GM21528 (cell line): ENCODE measurements around the gene TRMU.

Source experiments
- ATAC-seq: cut with Tn5 transposase; IDR thresholded peaks from one replicate; pipeline ENCODE4 v1.9.1; 2021; ENCODE audit warnings: mild to moderate bottlenecking, moderate library complexity; ENCODE audit not compliant: unreplicated experiment, low FRiP score

Gene TRMU

DNA sequence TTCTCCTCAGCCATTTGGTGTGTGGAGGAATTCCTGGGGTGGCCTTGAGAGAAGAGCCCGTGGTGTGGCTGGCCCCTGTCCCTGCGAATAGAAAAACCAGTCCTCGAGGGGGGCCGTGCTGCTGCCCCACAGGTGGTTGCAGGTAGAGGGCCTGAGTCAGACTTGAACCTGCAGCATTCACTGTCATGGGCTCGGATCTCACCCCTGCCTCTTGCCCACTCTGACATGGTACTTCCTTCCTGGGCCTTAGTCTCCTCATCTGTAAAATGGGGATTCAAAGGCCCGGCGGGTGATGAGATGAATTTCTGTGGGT lies 19.4 kb downstream of the TRMU start:
- no peak for ATAC-seq

DNA sequence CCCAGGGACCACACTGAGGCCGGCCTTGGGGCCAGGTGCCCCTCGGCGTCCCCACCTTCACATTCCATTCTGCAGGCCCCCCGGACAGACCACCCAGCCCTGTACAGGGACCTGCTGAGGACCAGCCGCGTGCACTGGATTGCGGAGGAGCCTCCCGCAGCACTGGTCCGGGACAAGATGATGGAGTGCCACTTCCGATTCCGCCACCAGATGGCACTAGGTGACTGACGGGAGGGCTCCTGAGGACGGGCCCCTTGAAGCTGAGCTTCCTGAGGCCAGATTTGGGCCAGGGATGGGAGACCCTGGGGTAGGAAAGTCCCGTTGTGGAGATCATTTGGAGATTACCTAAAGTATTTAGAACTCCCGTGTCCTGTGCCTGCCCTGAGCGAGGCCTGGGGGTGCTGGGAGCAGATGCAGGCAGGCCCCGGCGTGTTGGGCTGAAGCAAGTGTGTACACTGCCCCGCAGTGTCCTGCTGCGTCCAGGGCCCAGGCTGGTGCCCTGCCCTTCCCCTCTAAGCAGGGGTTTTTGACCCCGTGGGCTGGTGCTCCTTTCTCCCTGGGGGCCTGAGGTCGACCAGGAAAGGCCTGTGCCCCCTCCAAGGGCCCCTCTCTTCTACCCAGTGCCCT lies 20.0 kb downstream of the TRMU start:
- ATAC-seq = no peak

DNA sequence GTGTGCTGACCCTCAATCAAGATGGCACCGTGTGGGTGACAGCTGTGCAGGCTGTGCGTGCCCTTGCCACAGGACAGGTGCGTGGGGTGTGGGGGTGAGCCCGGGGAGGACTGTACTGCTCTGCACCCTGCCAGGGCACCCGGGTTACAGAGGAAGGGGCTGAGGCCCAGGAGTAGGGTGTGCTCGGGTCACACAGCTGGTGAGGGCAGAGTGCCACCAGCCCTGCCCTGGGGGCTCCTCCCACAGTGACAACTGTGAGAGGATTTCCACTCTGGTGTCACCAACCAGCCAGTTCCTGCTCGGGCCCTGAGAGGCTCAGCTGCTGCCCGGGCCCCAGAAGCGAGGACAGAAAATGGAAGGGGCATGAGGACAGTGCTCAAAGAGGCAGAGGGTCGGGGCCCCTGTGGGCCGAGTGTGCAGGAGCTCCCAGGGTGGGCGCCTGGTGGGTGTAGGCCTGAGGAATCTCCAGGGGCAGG lies 20.5 kb downstream of the TRMU start:
- no peak for ATAC-seq

DNA sequence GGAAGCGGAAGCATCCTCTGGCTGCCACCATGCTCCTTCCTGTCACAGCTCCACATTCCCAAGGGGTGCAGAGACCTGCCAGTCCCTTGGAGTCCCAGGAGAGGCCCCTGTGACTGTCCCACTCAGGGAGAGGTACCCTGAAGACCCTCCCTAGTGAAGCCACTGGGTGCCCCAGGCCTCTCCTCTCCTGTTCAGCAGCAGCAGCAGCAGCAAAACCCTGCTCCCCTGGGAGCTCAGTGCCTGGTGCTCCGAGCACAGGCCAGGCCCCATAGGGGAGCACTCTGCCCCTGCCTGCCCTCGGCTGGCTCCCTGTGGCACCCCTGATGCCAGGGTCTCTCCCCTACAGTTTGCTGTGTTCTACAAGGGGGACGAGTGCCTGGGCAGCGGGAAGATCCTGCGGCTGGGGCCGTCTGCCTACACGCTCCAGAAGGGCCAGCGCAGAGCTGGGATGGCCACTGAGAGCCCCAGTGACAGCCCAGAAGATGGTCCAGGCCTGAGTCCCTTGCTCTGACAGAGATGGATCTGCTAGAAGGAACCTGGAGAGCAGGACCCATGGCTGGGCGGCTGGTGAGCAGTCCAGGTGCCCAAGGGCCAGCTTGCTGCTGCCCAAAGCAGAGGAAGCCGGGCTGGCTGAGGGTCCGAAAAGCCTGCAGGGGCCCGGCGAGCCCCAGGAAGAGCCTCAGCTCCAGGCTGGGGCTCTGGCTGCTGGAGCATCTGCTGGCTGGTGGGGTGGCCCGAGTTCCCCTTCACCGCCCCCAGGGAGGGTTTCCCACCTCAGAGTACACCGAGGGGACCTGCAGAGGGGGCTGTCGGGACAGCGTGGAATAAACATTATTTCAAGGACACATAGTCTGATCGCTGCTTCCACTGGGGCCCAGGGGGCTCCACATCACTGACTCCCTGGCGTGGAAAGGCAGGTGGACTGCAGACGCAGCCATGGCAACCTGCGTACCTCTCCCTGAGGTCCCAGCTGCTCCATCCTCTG lies 21.3 kb downstream of the TRMU start:
- no peak for ATAC-seq

DNA sequence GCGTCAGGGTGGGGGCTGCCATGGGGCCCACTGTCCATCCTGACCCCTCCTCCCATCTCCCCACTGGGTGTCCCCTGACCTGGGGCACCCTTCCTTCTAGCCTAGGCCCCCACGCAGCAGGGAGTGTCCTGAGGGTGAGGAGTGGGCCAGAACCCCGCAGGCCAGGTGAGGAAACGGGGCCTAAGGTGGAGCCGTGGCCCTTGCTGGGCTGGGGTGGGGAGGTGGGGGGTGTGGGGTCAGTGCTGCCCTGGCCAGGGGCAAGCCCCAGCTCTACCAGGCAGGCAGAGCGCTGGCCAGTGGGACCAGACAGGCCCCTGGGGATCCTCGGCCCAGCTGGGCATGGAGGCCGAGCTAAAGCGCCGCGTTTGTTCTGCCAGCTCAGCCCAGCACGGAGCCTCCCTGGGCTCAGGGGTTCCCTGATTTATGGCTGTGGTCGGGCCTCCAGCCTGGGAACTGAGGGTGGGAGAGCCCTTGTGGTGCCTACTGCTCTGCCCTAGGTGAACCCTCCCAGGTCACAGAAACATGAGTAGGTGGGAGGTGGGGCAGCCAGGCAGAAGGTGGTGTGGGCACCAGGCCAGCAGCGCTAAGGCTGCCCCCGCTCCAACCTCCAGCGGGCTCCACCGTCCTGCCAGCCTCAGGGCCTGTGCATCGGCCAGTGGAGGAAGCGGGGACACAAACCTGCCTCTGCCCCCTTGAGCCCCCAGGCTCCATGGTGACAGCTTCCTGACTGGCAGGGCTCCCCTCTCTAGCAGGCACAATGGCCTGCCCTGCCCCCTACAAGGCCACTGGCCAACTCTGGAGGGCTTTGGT lies 22.4 kb downstream of the TRMU start:
- ATAC-seq = no peak

DNA sequence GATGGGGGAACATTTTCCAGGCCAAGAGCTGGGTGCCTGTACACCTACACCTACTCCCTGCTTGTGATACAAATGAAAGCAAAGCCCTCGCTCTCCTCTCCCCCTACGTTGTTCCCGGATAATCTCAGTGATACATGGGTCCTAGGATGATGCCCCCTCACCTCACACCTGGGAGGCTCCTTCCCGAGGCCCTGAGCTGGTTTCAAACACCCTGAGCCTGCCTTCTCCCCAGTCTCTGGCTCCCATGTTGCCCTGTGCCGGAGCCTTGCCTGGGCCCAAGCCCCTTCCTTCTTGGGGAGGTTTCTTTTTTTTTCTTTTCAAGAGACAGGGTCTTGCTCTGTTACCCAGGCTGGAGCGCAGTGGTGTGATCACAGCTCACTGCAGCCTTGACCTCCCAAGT lies 23.3 kb downstream of the TRMU start:
- ATAC-seq = no peak

DNA sequence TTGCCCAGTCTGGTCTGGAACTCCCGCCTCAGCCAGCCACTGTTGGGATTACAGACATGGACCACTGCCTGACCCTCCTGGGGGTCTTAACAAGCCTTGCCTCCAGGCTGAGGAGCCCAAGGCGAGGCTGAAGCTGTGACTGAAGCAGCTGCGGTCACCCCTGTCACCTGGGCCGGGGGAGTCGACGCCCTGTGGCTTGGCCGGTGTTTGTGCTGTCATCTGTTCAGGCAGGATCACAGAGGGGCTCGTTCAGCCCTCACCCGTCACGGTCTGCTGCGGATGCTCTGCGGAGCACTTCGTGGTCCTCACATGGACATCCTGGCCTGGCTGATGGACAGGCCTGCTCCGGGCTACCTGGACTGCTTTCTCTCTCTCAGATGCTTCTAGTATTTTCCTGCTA lies 23.8 kb downstream of the TRMU start:
- no peak for ATAC-seq

DNA sequence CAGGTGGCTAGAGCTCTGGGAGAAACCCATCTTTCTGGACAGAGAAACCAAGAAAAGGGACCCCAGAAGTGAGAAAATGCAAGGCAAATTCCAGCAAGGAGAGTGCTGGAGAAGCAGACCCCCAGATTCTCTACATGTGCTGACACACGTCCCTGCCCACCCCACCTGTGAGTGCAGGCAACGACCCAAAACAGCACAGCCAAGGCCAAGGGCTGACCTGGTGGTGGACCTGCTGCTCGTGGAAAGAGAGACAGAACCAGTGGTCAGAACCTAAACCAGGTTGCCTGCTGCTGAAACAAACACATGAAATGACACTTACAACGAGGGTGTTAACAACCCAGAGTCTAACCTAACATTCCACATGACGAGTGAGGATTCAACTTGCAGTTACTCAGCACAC lies 24.6 kb downstream of the TRMU start:
- no peak for ATAC-seq

DNA sequence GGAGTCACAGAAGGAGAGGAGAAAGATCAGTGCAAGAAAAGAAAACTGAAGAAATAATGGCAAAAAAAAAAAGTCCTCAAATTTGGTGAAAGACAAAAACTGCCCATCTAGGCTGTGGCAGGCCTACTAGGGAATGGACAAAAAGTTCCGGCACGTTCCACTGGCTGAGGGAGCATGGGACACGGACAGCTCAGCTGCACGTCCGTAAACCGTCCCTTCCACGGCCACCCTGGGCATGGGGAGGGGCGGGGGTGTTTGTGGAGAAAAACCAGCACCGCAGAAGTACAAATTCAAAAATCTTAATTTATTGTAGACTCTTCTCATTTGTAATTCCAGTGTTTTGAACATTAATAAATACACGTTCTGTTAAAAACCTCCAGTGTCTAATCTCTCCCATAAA lies 25.4 kb downstream of the TRMU start:
- ATAC-seq = no peak

DNA sequence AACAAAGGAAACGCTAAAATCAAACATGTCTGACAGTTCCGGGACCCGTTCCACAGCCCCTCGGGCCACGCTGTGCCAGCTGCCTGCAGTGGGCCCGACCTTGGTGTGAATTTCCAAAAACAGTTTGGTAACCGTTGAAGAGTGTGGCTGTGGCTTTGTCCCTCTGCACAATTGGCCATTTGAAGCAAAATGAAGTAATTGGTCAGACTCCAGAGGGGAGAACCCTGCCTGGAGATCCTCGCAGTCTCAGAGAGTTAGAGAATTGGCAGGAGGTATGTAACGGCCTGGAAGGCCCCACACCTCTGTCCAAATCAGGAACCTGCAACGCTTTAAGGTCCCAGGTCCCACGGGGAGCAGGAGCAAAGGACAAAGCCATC lies 26.3 kb downstream of the TRMU start:
- ATAC-seq = no peak

DNA sequence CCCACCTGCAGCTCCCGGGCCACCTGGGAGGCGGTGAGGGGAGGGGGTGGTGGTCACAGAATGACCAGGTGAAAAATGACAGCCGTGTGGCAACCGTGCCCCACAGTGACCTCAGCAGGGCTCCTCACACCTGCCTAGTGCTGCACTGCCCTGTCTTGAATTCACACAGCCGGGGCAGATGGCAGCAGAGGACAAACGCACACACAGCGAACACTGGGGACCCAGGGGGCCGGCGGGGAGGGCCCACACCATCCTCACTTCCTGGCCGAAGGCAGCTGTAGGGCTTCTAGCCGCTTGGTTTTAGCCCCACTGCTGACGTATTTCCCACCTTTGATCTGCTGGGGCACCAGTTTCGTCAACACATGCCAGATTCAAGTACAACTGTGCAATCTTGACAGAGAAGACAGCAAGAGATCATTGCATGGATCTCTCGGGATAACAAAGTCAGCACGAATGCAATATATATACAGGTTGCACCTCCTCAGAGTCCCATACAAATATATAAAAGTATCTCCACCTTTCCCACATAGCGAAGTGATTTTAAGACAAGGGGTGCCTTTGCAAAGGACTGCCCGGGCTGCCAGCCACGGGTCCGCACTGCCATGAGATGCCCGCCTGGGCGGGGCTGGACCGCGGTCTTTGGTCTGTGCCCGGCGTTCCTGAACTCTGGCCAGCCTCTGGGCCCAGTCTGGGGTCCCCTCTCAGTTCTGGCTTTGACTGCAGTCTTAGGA lies 26.9 kb downstream of the TRMU start:
- ATAC-seq = no peak

DNA sequence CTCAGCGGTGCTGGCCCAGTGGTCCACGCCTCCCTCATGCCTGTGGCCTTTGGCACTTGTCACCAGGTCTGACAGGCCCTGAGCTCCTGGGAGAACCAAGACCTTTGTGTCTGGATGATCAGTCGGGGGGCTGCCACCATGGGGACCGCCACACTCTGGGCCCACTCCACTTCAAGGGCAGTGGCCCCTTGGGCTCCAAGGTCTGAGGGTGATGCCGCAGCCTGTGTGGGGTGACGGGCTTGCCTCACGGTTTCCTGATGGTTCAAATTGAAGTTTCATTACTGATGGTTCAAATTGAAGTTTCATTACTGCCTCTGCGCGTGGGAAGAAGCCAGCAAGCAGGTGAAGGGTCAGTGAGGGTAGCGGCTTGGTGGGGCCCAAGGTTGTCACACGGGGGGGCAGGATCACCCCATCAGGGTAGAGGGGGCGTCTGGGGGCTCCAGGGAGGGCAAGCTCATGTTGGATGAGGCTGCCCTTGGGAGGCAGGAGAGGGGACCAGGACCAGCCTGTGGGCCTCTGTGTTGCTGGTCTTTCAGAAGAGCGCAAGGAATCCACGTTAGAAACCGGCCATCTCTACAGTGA lies 27.5 kb downstream of the TRMU start:
- no peak for ATAC-seq

DNA sequence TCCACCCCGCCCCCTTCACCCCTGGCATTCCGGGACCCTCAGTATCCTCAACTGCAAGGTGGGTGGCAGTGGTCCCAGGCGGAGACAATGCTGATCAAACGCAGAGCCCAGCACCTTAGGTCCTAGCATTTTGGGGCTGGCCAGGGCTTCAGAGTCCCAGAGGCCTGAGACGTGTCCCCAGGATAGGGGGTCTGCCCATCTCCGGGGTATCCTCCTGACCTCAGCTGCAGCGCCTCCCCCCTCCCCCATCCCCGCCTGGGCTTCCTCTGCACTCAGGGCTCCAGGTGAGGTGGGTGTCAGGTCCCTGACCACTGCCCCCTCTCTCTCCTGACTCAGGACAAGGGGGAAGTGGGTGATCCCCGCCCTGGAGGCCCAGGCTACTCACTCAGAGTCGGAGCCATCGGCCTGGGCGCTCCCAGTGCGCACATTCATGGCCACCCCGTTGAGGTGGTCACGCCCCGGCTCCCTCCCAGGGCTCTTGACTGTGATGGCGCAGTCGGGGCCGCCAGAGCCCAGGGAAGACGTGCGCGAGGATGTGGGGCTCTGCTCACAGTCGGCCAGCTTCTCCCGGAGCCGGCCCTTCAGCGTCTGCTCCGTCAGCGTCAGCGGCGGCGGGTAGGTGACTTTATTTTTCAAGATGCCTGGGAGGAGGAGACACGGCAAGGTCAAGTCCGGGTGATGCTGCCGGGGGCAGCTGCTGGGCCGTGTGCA lies 28.3 kb downstream of the TRMU start:
- ATAC-seq = no peak

DNA sequence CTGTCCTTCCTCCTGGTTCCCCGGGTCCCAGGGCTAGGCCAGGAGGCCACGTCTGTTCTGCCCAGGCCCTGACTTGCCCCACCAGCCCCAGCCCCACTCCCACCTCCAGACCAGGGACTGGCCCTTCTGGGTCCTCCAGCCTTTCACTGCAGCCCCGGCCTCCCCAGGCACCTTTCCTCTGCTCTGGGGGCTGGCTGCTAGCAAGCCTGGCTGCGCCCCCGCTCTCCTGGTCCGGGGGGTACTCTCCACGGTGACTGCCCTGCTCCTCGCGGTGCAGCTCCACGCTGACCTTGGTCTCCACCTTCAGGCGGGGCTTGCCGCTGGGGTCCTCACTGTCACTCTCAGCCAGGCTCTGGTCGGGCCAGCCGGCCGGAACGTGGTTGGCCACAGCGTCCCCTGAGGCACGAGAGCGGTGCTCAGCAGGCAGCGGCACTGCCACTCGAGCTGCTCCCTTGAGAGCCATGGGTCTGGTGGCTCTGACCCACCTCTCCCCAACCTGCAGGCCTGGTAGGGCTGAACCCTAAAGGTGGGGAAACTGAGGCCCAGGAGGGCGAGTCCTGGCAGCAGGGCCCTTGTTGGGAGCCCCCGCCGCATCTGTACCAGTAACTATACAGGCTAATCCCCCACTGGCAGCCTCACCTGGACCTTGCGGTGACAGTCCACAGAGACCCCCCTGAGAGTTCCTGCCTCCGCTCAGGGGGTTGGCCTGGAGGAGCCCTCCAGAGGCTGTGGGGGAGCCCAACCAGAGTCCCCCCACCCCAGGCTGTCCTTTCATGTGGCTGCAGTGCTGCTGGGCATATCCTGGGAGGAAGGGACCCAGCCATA lies 29.0 kb downstream of the TRMU start:
- no peak for ATAC-seq

DNA sequence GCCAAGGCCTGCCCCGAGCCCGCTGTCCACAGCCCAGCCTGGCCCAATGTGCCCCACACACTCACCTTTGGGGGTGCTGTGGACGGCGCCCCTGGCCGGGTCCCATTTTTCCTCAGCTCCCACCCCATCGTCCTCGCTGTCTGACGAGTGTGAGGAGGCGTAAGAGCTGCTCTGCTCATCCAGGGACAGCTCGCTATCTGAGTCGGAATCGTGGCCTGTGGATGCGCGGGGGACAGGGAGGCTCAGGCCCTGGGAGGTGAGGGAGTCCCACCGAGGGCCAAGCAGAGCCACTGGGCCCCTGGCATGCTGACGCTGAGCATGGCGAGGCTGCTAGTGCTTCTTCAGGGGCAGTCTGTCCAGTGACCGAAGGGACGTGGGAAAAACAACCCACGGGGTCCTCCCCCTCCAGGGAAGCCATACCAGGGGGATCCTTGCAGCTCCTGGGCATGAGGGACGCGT lies 29.7 kb downstream of the TRMU start:
- no peak for ATAC-seq

DNA sequence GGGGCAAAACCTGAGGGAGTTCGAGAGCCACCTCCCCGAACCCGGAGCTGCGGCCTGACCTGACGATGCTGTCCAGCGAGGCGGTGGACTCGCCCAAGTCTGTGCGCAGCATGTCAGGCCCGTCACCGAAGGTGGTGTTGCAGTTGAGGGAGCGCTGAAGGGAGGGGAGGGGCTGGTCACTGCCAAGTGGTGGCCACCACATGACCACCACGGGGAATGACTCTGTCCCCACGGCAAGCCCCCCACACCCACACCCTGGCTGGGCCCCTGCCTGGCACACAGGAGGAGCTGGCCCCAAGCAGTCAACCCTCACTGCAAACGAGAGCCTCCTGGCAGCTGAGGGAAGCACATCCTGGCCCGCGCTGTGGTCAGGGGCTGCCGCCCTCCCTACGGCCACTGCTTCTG lies 30.8 kb downstream of the TRMU start:
- no peak for ATAC-seq

DNA sequence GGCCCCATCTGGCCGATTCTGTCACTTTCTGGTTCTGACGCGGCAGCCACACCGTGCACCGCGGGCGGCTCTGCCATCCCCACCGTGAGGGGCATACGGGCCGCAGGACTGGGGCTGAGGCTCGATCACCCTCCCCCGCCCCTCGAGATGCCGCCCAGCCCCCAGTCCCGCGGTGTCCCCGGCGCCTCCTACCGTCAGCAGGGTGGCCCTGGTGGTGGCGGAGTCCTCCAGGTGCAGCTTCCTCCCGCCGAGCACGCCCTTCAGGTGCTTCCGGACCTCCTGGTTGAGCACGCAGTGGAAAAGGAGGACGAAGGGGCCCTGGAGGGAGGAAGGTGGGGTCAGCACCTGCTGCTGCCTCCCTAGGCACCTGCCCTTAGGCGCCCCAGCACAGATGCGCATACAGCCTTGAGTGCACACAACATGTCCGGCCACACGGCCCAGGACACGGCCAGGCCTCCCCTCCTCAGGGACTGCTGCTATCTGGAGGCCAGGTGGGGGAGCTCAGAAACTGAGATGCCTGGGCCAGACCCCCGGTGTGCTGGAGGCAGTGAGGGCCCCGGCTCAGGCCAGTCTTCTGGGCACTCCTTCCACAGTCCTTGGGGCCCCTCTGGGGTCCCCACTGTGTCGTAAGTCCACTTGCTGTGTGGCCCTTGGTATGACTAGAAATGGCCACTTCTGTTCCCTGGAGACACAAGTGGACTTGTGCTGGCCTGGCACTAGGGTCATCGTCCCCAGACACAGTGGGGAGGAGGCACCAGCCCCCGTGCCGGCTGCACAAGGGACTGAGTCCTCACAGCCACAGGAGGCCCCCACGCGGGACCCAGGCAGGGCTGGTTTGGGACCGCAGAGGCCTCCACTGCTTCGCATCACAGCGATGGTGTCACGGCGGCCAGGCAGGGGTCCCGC lies 31.5 kb downstream of the TRMU start:
- ATAC-seq = no peak
